Measurements from ENCODE around the gene SLC6A16.
"Not testable (repeated sequence)": the region's sequence is repeated elsewhere in the genome, so short reads cannot be mapped to it uniquely, and the experiment has no call there.

The SLC6A16 gene

GRCh38 chr19:49344505-49345423 lies 19.8 kb upstream of the SLC6A16 start:
- DNase-seq = no peak

GRCh38 chr19:49343123-49343522 lies 18.1 kb upstream of the SLC6A16 start:
- no peak for DNase-seq

GRCh38 chr19:49342291-49342721 lies 17.3 kb upstream of the SLC6A16 start:
- DNase-seq = no peak

- DNase-seq = no peak
Measured at GRCh38 chr19:49340865-49341718, 16.1 kb upstream of the SLC6A16 start.

GRCh38 chr19:49340069-49340864 lies 15.3 kb upstream of the SLC6A16 start:
- peak; percentile 86 for DNase-seq

GRCh38 chr19:49339301-49340068 lies 14.5 kb upstream of the SLC6A16 start:
- no peak for DNase-seq

- DNase-seq = no peak
Measured at GRCh38 chr19:49338691-49339300, 13.8 kb upstream of the SLC6A16 start.

GRCh38 chr19:49338023-49338677 lies 13.2 kb upstream of the SLC6A16 start:
- DNase-seq = no peak

GRCh38 chr19:49337267-49338022 lies 12.5 kb upstream of the SLC6A16 start:
- DNase-seq = no peak

- no peak for DNase-seq
Measured at GRCh38 chr19:49336482-49337266, 11.7 kb upstream of the SLC6A16 start.

GRCh38 chr19:49335784-49336481 lies 10.9 kb upstream of the SLC6A16 start:
- no peak for DNase-seq

GRCh38 chr19:49335071-49335783 lies 10.2 kb upstream of the SLC6A16 start, which contains the start of gene CD37:
Gene CD37, plus strand, starts transcription at chr19:49335406. Its CDS starts 135 bp downstream, at chr19:49335541.
- DNase-seq = no peak

GRCh38 chr19:49333811-49334288 lies 8.9 kb upstream of the SLC6A16 start:
- DNase-seq = no peak

GRCh38 chr19:49333418-49333805 lies 8.4 kb upstream of the SLC6A16 start:
- no peak for DNase-seq

GRCh38 chr19:49332691-49333417 lies 7.9 kb upstream of the SLC6A16 start:
- not testable (repeated sequence) for DNase-seq

- no peak for DNase-seq
Measured at GRCh38 chr19:49331616-49332055, 6.6 kb upstream of the SLC6A16 start.

GRCh38 chr19:49331187-49331586 lies 6.2 kb upstream of the SLC6A16 start:
- DNase-seq = not testable (repeated sequence)
